GM23338 (cell line): Measurements from ENCODE around the gene MRPS26.

Experiments
- CREB1 ChIP-seq: fragments of 250-450 bp; sonication (Bioruptor Pico); IDR thresholded peaks from 2 replicates; pipeline ENCODE4 v1.5.0; 2020; ENCODE audit warnings: low read depth, mild to moderate bottlenecking, moderate library complexity
- CTCF ChIP-seq, 2 experiments: fragments of 200-600 bp in 1 of 2; sonication (generic) in 1 of 2; conservative IDR thresholded peaks; 2 replicates each; pipeline versions ENCODE4 v1.5.1 to v1.6.1; 2016 to 2017; ENCODE audit warnings: antibody characterized with exemption in 2 of 2, low read depth in 2 of 2, mild to moderate bottlenecking in 2 of 2, moderate library complexity in 1 of 2
- ETS1 ChIP-seq: IDR thresholded peaks from 2 replicates; pipeline ENCODE4 v1.6.1; 2016; ENCODE audit warnings: antibody characterized with exemption
- EZH2 ChIP-seq: fragments of 200-600 bp; sonication (generic); IDR thresholded peaks from one replicate; pipeline ENCODE4 v1.8.0; 2017; ENCODE audit warnings: antibody characterized with exemption, mild to moderate bottlenecking, low read depth; ENCODE audit not compliant: unreplicated experiment
- EZH2phosphoT487 ChIP-seq: fragments of 200-600 bp; sonication (generic); IDR thresholded peaks from one replicate; pipeline ENCODE4 v1.8.1; 2018; ENCODE audit warnings: antibody characterized with exemption; ENCODE audit not compliant: unreplicated experiment
- JUNB ChIP-seq: IDR thresholded peaks from one replicate; pipeline ENCODE4 v1.6.1; 2016; ENCODE audit warnings: antibody characterized with exemption; ENCODE audit not compliant: unreplicated experiment
- NANOG ChIP-seq: IDR thresholded peaks from 2 replicates; pipeline ENCODE4 v1.6.1; 2016; ENCODE audit warnings: antibody characterized with exemption, borderline replicate concordance
- POLR2AphosphoS5 ChIP-seq: IDR thresholded peaks from 2 replicates; pipeline ENCODE4 v1.6.1; 2016; ENCODE audit warnings: antibody characterized with exemption, low read depth
- REST ChIP-seq: IDR thresholded peaks from one replicate; pipeline ENCODE4 v1.6.1; 2018; ENCODE audit warnings: antibody characterized with exemption; ENCODE audit not compliant: unreplicated experiment
- STAT1 ChIP-seq: IDR thresholded peaks from one replicate; pipeline ENCODE4 v1.6.1; 2016; ENCODE audit warnings: antibody characterized with exemption; ENCODE audit not compliant: unreplicated experiment
- ZNF114 ChIP-seq: fragments of 250-450 bp; sonication (Bioruptor Pico); IDR thresholded peaks from 2 replicates; pipeline ENCODE4 v1.5.0; 2020; ENCODE audit warnings: mild to moderate bottlenecking, moderate library complexity
- ZNF331 ChIP-seq: fragments of 250-450 bp; sonication (Bioruptor Pico); IDR thresholded peaks from 2 replicates; pipeline ENCODE4 v1.5.0; 2020; ENCODE audit warnings: low read depth, mild to moderate bottlenecking, moderate library complexity
- ZNF462 ChIP-seq: fragments of 250-450 bp; sonication (Bioruptor Pico); IDR thresholded peaks from 2 replicates; pipeline ENCODE4 v1.5.0; 2020; ENCODE audit warnings: mild to moderate bottlenecking, moderate library complexity

- TF ChIP-seq CTCF (conservative IDR thresholded peaks at IDR 0.05; ENCODE audit: low read depth in 2 of 2) (no peak), POLR2AphosphoS5 (no peak), EZH2 (no peak), ETS1 (no peak), EZH2phosphoT487 (no peak), REST (no peak), CREB1 (CRISPR knock-in tag) (no peak), ZNF331 (CRISPR knock-in tag) (no peak), ZNF114 (CRISPR knock-in tag) (no peak), JUNB (no peak), NANOG (no peak), ZNF462 (CRISPR knock-in tag) (no peak), STAT1 (no peak)
Measured at GRCh38 chr20:3094848-3095629, 49.2 kb downstream of the MRPS26 start.
